OCI-LY1 (cell line): ENCODE data around the gene B3GALT6.

Experiments used
- H2AFZ ChIP-seq: fragments of 200-600 bp; sonication (generic), shearing (Covaris generic); 2 replicates; pipeline ENCODE4 v1.6.0; 2014; ENCODE audit warnings: antibody characterized with exemption, mild to moderate bottlenecking, low read length
- H3F3A ChIP-seq: fragments of 200-600 bp; sonication (generic), shearing (Covaris generic); 2 replicates; pipeline ENCODE4 v1.6.0; 2014; ENCODE audit warnings: mild to moderate bottlenecking, antibody characterized with exemption, low read length, moderate library complexity; ENCODE audit not compliant: insufficient read depth
- H3K27ac ChIP-seq: fragments of 200-600 bp; sonication (generic); 2 replicates; pipeline ENCODE4 v1.5.1; 2014; ENCODE audit warnings: low read length, mixed run types, mild to moderate bottlenecking, low read depth; ENCODE audit not compliant: poor library complexity, severe bottlenecking
- H3K27me3 ChIP-seq: fragments of 200-600 bp; sonication (generic); 2 replicates; pipeline ENCODE4 v1.6.0; 2014; ENCODE audit warnings: antibody characterized with exemption, mild to moderate bottlenecking, low read length, moderate library complexity; ENCODE audit not compliant: insufficient read depth
- H3K36me3 ChIP-seq: fragments of 200-600 bp; sonication (generic); 2 replicates; pipeline ENCODE4 v1.6.1; 2014; ENCODE audit warnings: mild to moderate bottlenecking, antibody characterized with exemption, low read length, moderate library complexity, mixed read lengths; ENCODE audit not compliant: insufficient read depth
- H3K4me1 ChIP-seq: fragments of 200-600 bp; sonication (generic); 2 replicates; pipeline ENCODE4 v1.5.1; 2014; ENCODE audit warnings: mild to moderate bottlenecking, low read length, moderate library complexity; ENCODE audit not compliant: insufficient read depth, severe bottlenecking
- H3K4me2 ChIP-seq: fragments of 200-600 bp; sonication (generic), shearing (Covaris generic); 2 replicates; pipeline ENCODE4 v1.6.1; 2014; ENCODE audit warnings: low read length
- H3K4me3 ChIP-seq: fragments of 200-600 bp; sonication (generic); 2 replicates; pipeline ENCODE4 v1.5.1; 2014; ENCODE audit warnings: low read length, low read depth, mild to moderate bottlenecking, mixed read lengths; ENCODE audit not compliant: poor library complexity, severe bottlenecking
- H3K79me2 ChIP-seq: fragments of 200-600 bp; shearing (Covaris generic); 2 replicates; pipeline ENCODE4 v1.6.1; 2016; ENCODE audit warnings: mixed run types, low read length, mixed read lengths; ENCODE audit not compliant: insufficient read depth
- H3K9ac ChIP-seq: fragments of 200-600 bp; sonication (generic), shearing (Covaris generic); 2 replicates; pipeline ENCODE4 v1.6.1; 2014; ENCODE audit warnings: mild to moderate bottlenecking, low read length, mixed read lengths
- H3K9me2 ChIP-seq: fragments of 200-600 bp; sonication (generic), shearing (Covaris generic); 2 replicates; pipeline ENCODE4 v1.6.1; 2014; ENCODE audit warnings: low read depth, mild to moderate bottlenecking, low read length, mixed read lengths
- H3K9me3 ChIP-seq: fragments of 200-600 bp; shearing (Covaris generic); 2 replicates; pipeline ENCODE4 v1.6.1; 2014; ENCODE audit warnings: low read length, mixed read lengths
- H4K20me1 ChIP-seq: fragments of 200-600 bp; sonication (generic), shearing (Covaris generic); 2 replicates; pipeline ENCODE4 v1.6.0; 2016; ENCODE audit warnings: mild to moderate bottlenecking, low read length; ENCODE audit not compliant: insufficient read depth
- CTCF ChIP-seq: fragments of 200-600 bp; sonication (generic), shearing (Covaris generic); IDR thresholded peaks from 2 replicates; pipeline ENCODE4 v1.5.1; 2017; ENCODE audit warnings: mild to moderate bottlenecking, antibody characterized with exemption, low read length, moderate library complexity, mixed read lengths
- EZH2 ChIP-seq: fragments of 200-600 bp; sonication (generic), shearing (Covaris generic); IDR thresholded peaks from 2 replicates; pipeline ENCODE4 v1.8.0; 2017; ENCODE audit warnings: borderline replicate concordance, mixed run types, mild to moderate bottlenecking, antibody characterized with exemption, low read length, moderate library complexity, mixed read lengths

B3GALT6 gene

GRCh38 chr1:1206376-1206965 is 25.6 kb upstream of the B3GALT6 start, which contains the start of gene TNFRSF18:
Gene TNFRSF18 (minus strand): TSS chr1:1206592. CDS start chr1:1206571, 21 bp downstream.
- Histone ChIP-seq H3F3A (no peaks in the 10 kb centered on the region), H3K9ac (no peak within 1 kb of the TSS), H3K27ac (no peak within 1 kb of the TSS), H3K79me2 (no peaks in the 10 kb centered on the region), H3K9me3 (no peaks in the 10 kb centered on the region), H3K9me2 (no peaks in the 10 kb centered on the region), H4K20me1 (no peaks in the 10 kb centered on the region), H3K4me3 (no peak within 1 kb of the TSS), H2AFZ (no peak within 1 kb of the TSS), H3K4me1 (no peaks in the 10 kb centered on the region), H3K36me3 (no peaks in the 10 kb centered on the region), H3K27me3 (peaks cover 11% of the 10 kb centered on the region), H3K4me2 (no peak within 1 kb of the TSS)
- TF ChIP-seq CTCF = no peak
- no peak for TF ChIP-seq EZH2

DNA sequence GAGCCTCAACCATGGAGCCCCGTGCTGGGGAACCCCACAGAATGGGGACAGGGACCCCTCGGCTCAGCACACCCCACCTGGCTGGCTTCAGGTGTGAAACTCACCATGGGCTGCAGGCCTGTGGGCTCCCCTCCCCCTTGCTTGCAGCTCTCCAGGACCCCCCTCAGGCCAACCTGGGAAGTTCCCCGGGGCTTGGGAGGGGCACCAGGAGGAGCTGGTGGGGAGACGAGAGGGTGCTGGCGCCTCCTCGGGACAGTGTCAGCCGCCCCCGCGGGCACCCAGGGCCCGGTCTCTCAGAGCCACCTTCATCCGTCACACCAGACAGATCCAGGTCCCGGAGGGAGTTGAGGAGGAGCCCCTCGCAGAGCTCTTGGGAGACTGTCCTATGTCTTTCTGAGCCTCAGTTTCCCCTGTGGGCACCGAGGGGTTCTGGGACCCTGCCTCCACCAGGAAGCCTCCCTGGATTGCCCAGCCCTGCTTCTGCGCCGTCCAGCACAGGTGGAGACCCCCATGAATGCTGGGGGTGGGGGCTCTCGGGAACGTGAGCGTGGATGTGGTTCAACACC is 25.0 kb upstream of the B3GALT6 start:
- no peaks in the 10 kb centered on the region for H3F3A ChIP-seq
- no peak overlapping the region for H3K27ac ChIP-seq
- H3K4me2 ChIP-seq = no peak overlapping the region
- H3K9me3 ChIP-seq = no peaks in the 10 kb centered on the region
- H3K4me3 ChIP-seq = no peak overlapping the region
- H2AFZ ChIP-seq = no peak overlapping the region
- no peaks in the 10 kb centered on the region for H4K20me1 ChIP-seq
- no peak for TF ChIP-seq CTCF
- no peak for TF ChIP-seq EZH2
- H3K36me3 ChIP-seq = no peaks in the 10 kb centered on the region
- peaks cover 11% of the 10 kb centered on the region for H3K27me3 ChIP-seq
- H3K9me2 ChIP-seq = no peaks in the 10 kb centered on the region
- H3K79me2 ChIP-seq = no peaks in the 10 kb centered on the region
- no peak overlapping the region for H3K9ac ChIP-seq
- H3K4me1 ChIP-seq = no peaks in the 10 kb centered on the region

GRCh38 chr1:1207571-1207892 is 24.5 kb upstream of the B3GALT6 start:
- Histone ChIP-seq H4K20me1 (no peaks in the 10 kb centered on the region), H3K27me3 (peaks cover 11% of the 10 kb centered on the region), H3K9me2 (no peaks in the 10 kb centered on the region), H3K4me3 (no peak overlapping the region), H3K79me2 (no peaks in the 10 kb centered on the region), H3K9ac (no peak overlapping the region), H3K4me2 (no peak overlapping the region), H3K4me1 (no peaks in the 10 kb centered on the region), H2AFZ (no peak overlapping the region), H3F3A (no peaks in the 10 kb centered on the region), H3K36me3 (no peaks in the 10 kb centered on the region), H3K9me3 (no peaks in the 10 kb centered on the region), H3K27ac (no peak overlapping the region)
- TF ChIP-seq EZH2 (no peak), CTCF (no peak)
